PC-3 (cell line): ENCODE data around the gene TNFRSF1B. TPM values are rescaled to one million over a fixed set of nuclear protein-coding genes. Genes with fewer than 3 reads are reported as not detected.

Experiments used
- ATAC-seq: fragments of 200-7000 bp; cut with Tn5 transposase; 2 replicates; pipeline ENCODE4 v1.9.1; 2020; ENCODE audit warnings: mild to moderate bottlenecking, moderate library complexity
- BruUV-seq: library from RNA; stranded (reverse); fragments of 400-500 nt; replicated peaks from 2 replicates; lab custom pipeline; 2021; lab: Mats Ljungman, UMichigan
- CTCF ChIA-PET: fragments of 300-600 bp; sonication (Branson Sonifier 250); formaldehyde crosslinking; loops from one replicate; lab custom pipeline; 2022; ENCODE audit warnings: antibody characterized with exemption; lab: Charles Lee
- POLR2A ChIA-PET: fragments of 300-600 bp; sonication (Branson Sonifier 250); formaldehyde crosslinking; loops from one replicate; lab custom pipeline; 2022; ENCODE audit warnings: antibody characterized with exemption; ENCODE audit not compliant: unreplicated experiment; lab: Charles Lee
- DNase-seq: peaks from one replicate; pipeline ENCODE4 v3.0.0-alpha.2; 2015
- H2AFZ ChIP-seq: fragments of 300-600 bp; sonication (generic); 2 replicates; pipeline ENCODE4 v1.6.0; 2016; ENCODE audit warnings: antibody characterized with exemption, low read length
- H3F3A ChIP-seq: fragments of 300-600 bp; sonication (generic); one replicate; pipeline ENCODE4 v1.6.0; 2017; ENCODE audit warnings: antibody characterized with exemption, low read length, control low read depth, mild to moderate bottlenecking; ENCODE audit not compliant: unreplicated experiment
- H3K27ac ChIP-seq: fragments of 300-600 bp; sonication (generic); 2 replicates; pipeline ENCODE4 v1.5.1; 2016; ENCODE audit warnings: mild to moderate bottlenecking, low read length
- H3K27me3 ChIP-seq: fragments of 300-600 bp; sonication (generic); 2 replicates; pipeline ENCODE4 v1.6.1; 2016; ENCODE audit warnings: low read length, mixed read lengths
- H3K36me3 ChIP-seq: fragments of 300-600 bp; sonication (generic); 2 replicates; pipeline ENCODE4 v1.6.1; 2016; ENCODE audit warnings: low read depth, mixed run types, low read length, mixed read lengths
- H3K4me1 ChIP-seq: fragments of 300-600 bp; sonication (generic); 2 replicates; pipeline ENCODE4 v1.5.1; 2016; ENCODE audit warnings: low read length; ENCODE audit not compliant: insufficient read depth
- H3K4me2 ChIP-seq: fragments of 300-600 bp; sonication (generic); 2 replicates; pipeline ENCODE4 v1.6.0; 2016; ENCODE audit warnings: low read length
- H3K4me3 ChIP-seq: fragments of 300-600 bp; sonication (generic); 2 replicates; pipeline ENCODE4 v1.5.1; 2016; ENCODE audit warnings: mild to moderate bottlenecking, low read length, mixed read lengths
- H3K79me2 ChIP-seq: fragments of 300-600 bp; sonication (generic); 2 replicates; pipeline ENCODE4 v1.6.1; 2017; ENCODE audit warnings: low read length, mixed read lengths
- H3K9ac ChIP-seq: fragments of 300-600 bp; sonication (generic); 2 replicates; pipeline ENCODE4 v1.6.0; 2016; ENCODE audit warnings: mild to moderate bottlenecking, low read length
- H3K9me2 ChIP-seq: fragments of 300-600 bp; sonication (generic); replicated peaks from 2 replicates; pipeline ENCODE4 v1.6.1; 2016; ENCODE audit warnings: mixed run types, low read length, mixed read lengths
- H3K9me3 ChIP-seq: fragments of 300-600 bp; sonication (generic); 2 replicates; pipeline ENCODE4 v1.6.1; 2016; ENCODE audit warnings: low read length, mixed read lengths
- H4K20me1 ChIP-seq: fragments of 300-600 bp; sonication (generic); 2 replicates; pipeline ENCODE4 v1.6.1; 2016; ENCODE audit warnings: low read length, mixed read lengths
- EZH2 ChIP-seq: fragments of 300-600 bp; sonication (generic); IDR thresholded peaks from one replicate; pipeline ENCODE4 v1.6.1; 2017; ENCODE audit warnings: antibody characterized with exemption, mild to moderate bottlenecking, low read length; ENCODE audit not compliant: unreplicated experiment
- EZH2phosphoT487 ChIP-seq: fragments of 300-600 bp; sonication (generic); IDR thresholded peaks from 2 replicates; pipeline ENCODE4 v1.6.1; 2018; ENCODE audit warnings: mild to moderate bottlenecking, antibody characterized with exemption, low read length, borderline replicate concordance
- intact Hi-C: fragments of 100-400 bp; cut with micrococcal nuclease; formaldehyde crosslinking; loops from 2 replicates; pipeline ENCODE4 v1.9.0; 2023
- total RNA-seq: library from RNA; depleted of rRNA; stranded (reverse); fragments of >200 nt; gene quantifications from 2 replicates; pipeline ENCODE4 v1.2.3, GENCODE V29; 2014
- TF ChIP-seq, protein P1 (sequence below): fragments of 300-600 bp; sonication (generic); conservative IDR thresholded peaks from 2 replicates; pipeline ENCODE4 v1.5.1; 2017; ENCODE audit warnings: antibody characterized with exemption, low read depth, mild to moderate bottlenecking, low read length

Gene TNFRSF1B
- total RNA-seq, 1 experiment from 2014 or later, result 1.3 TPM

DNA sequence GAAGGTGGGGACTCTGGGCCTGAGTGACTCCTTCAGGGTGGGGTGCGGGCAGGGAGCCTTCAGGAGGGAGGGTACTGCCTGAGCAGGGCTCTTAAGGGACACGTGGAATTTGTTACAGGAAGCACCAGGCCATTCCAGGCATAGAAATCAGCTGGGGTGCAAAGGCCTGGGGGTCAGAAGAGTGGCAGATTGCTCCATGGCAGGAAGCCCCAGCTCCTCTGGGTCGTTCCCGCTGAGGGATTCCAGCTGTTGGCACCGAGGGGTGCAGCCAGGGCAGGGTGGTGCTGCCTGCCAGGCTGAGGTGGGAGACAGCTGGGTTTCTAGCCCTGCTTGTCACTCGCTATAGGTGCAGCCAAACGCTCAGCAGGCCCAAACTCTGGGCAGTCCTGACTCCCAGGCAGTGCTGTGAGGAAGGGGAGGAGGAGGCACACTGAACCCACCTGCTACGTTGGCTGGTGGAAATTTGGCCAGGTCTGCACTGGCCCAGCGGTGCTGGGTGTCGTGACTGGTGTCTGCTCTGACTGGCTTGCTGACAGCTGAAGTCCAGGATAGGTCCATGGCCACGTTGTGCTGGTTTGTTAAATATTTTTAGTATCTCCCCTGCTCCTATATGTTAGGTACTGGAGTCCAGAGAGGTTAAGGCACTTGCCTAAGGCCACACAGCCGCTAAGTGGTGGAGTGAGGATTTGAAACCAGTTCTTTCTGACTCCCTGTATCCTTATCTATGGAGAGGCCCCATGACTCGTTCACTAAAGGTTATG lies 19.3 kb downstream of the TNFRSF1B start:
- Histone ChIP-seq H3K4me1 (no peaks in the 10 kb centered on the region), H4K20me1 (no peaks in the 10 kb centered on the region), H3K79me2 (no peaks in the 10 kb centered on the region), H3K27me3 (no peaks in the 10 kb centered on the region), H3K27ac (no peak overlapping the region), H3K9me3 (no peaks in the 10 kb centered on the region), H3K4me2 (no peak overlapping the region), H3K9ac (no peak overlapping the region), H3K36me3 (no peaks in the 10 kb centered on the region), H3F3A (no peaks in the 10 kb centered on the region), H3K4me3 (no peak overlapping the region), H2AFZ (no peak overlapping the region), H3K9me2 (no peaks in the 10 kb centered on the region)
- POLR2A ChIA-PET, result no interaction called here
- BruUV-seq, result no TSS peak
- DNase-seq (no peak), ATAC-seq (no peak)
- CTCF ChIA-PET, result interaction anchor here (0.5 kb wide), 1 partner anchor 134 kb away, joined by 3 read pairs; no protein-coding TSS in a partner anchor
- intact Hi-C loops, result no loop called here
- TF ChIP-seq, protein P1, sequence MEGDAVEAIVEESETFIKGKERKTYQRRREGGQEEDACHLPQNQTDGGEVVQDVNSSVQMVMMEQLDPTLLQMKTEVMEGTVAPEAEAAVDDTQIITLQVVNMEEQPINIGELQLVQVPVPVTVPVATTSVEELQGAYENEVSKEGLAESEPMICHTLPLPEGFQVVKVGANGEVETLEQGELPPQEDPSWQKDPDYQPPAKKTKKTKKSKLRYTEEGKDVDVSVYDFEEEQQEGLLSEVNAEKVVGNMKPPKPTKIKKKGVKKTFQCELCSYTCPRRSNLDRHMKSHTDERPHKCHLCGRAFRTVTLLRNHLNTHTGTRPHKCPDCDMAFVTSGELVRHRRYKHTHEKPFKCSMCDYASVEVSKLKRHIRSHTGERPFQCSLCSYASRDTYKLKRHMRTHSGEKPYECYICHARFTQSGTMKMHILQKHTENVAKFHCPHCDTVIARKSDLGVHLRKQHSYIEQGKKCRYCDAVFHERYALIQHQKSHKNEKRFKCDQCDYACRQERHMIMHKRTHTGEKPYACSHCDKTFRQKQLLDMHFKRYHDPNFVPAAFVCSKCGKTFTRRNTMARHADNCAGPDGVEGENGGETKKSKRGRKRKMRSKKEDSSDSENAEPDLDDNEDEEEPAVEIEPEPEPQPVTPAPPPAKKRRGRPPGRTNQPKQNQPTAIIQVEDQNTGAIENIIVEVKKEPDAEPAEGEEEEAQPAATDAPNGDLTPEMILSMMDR, result no peak
- TF ChIP-seq EZH2 (no peak), EZH2phosphoT487 (no peak)

DNA sequence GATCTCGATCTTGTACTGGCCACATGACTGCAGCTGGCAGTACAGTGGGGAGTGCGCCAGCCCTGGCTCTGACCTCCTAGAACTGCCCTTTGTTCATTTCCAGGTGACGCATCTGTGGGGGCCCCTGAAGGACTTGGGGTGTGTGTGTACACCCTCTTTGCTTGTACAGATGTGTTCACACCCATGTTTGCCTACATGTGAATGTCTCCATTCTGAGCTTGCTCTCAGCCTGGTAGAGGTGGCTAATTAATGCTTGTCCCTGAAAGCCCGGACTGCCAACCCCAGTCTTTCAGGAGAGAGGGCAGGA lies 19.8 kb downstream of the TNFRSF1B start:
- Histone ChIP-seq H3K27me3 (no peaks in the 10 kb centered on the region), H3K4me2 (no peak overlapping the region), H3K9me3 (no peaks in the 10 kb centered on the region), H3K9ac (no peak overlapping the region), H2AFZ (no peak overlapping the region), H3K36me3 (no peaks in the 10 kb centered on the region), H3K79me2 (no peaks in the 10 kb centered on the region), H4K20me1 (no peaks in the 10 kb centered on the region), H3K4me1 (no peaks in the 10 kb centered on the region), H3F3A (no peaks in the 10 kb centered on the region), H3K4me3 (no peak overlapping the region), H3K9me2 (no peaks in the 10 kb centered on the region), H3K27ac (no peak overlapping the region)
- no TSS peak for BruUV-seq
- intact Hi-C loops, result no loop called here
- ChIA-PET POLR2A (no interaction called here), CTCF (no interaction called here)
- ATAC-seq, result no peak
- TF ChIP-seq, protein P1, result no peak
- no peak for TF ChIP-seq EZH2
- no peak for TF ChIP-seq EZH2phosphoT487
- DNase-seq, result no peak

DNA sequence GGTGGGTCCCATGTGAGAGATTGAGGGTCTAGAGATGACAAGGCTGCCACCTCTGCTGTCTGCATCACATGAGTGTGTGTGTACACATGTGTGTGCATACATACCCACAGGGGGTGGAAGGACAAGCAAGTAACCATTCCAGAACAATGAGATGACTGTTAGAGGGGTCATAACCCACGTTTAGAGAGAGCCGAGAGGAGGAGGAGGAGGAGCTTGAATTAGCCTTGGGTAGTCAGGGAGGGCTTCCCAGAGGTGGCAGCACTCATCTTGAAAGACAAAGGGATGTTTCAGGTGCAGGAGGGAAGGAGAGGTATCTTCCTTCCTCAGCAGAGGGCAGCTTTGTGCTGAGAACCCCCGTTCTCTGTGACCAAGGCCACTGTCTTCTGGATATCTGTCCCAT lies 21.3 kb downstream of the TNFRSF1B start:
- intact Hi-C loops, result no loop called here
- BruUV-seq, result no TSS peak
- Histone ChIP-seq H3K9ac (no peak overlapping the region), H3K36me3 (no peaks in the 10 kb centered on the region), H3K4me2 (no peak overlapping the region), H3F3A (no peaks in the 10 kb centered on the region), H3K9me3 (no peaks in the 10 kb centered on the region), H3K27ac (no peak overlapping the region), H4K20me1 (no peaks in the 10 kb centered on the region), H3K79me2 (no peaks in the 10 kb centered on the region), H2AFZ (no peak overlapping the region), H3K27me3 (no peaks in the 10 kb centered on the region), H3K9me2 (no peaks in the 10 kb centered on the region), H3K4me1 (no peaks in the 10 kb centered on the region), H3K4me3 (no peak overlapping the region)
- ChIA-PET POLR2A (no interaction called here), CTCF (no interaction called here)
- ATAC-seq, result no peak
- TF ChIP-seq EZH2 (no peak), EZH2phosphoT487 (no peak)
- TF ChIP-seq, protein P1, result no peak
- no peak for DNase-seq
